HG03159 (cell line): ENCODE measurements around the gene NHSL1.
A peak's percentile ranks its signal among the peaks of the same experiment; 100 is the strongest.

ENCODE experiments used
- ATAC-seq: cut with Tn5 transposase; IDR thresholded peaks from one replicate; pipeline ENCODE4 v1.9.1; 2021; ENCODE audit warnings: mild to moderate bottlenecking, moderate library complexity; ENCODE audit not compliant: unreplicated experiment

The NHSL1 gene

DNA sequence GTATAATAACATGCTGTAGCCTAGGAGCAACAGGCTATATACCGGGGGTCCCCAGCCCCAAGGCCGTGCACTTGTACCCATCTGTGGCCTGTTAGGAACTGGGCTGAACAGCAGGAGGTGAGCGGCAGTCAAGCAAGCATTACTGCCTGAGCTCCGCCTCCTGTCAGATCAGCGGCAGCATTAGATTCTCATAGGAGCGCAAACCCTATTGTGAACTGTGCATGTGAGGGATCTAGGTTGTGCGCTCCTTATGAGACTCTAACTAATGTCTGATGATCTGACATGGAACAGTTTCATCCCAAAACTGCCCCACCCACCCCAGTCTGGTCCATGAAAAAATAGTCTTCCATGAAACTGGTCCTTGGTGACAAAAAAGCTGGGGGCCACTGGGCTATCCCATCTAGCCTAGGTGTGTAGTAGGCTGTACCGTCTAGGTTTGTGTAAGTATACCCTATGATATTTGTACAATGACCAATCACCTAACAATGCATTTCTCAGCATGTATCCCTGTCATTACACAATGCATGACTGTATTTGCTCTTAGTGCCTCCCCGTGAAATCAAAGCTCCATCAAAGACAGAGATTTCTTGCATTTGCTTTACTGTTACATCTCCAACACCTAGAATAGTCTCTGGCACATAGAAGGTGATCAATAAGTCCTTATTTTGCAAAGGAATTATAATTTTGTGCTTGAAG lies 30.8 kb downstream of the NHSL1 start:
- no peak for ATAC-seq

DNA sequence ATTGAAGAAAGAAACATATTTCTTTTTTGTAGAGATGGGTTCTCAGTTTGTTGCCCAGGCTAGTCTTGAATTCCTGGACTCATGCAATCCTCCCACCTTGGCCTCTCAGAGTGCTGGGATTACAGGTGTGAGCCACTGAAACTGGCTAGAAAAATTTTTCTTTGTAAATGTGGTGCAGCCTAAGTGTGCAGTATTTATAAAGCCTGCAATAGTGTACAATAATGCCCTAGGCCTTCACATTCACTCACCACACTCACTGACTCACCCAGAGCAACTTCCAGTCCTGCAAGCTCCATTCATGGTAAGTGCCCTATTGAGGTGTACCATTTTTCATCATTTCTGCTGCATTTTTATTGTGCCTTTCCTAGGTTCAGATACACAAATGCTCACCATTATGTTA lies 31.4 kb downstream of the NHSL1 start:
- ATAC-seq, result no peak

DNA sequence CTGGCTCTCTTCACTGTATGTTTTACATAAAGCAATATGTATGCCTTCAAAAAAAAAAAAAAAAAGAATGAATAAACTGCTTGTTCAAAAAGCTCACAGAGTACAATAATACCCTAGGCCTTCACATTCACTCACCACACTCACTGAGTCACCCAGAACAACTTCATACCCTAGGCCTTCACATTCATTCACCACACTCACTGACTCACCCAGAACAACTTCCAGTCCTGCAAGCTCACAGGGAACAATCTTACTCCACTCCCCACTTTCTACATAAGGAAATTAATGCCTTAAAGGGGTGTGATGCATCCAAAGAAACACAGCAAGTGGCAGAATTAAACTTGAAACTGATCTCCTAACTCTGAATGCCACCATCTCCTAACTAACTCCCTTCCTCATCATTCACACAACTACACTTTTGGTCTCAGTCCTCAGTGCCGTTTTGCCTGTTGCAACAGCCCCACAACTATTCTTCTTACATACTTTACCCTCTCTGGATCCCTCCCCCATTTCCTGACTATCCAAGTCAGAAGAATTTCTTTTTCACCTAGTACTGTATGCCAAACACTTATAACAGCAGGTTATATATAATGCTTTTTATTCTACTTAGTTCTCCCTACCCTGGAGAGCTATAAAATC lies 34.2 kb downstream of the NHSL1 start:
- no peak for ATAC-seq

DNA sequence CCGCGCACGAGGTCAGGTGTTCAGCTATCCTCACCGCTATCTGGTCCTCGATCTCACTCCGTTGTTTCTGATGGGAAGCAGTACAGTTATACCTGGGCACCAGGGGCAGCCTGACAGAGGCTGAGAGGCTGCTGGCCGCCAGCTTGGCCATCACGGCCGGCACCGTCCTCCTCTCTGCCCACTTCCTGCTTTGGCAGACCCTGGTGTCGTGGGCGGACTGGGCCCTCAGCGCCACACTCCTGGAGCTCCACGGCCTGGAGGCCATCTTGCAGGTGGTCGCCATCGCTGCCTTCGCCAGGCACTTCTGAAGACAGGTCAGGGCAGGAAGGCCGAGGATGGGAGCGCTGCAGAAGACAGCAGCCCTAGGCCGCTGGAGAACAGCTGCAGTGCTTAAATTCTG lies 35.2 kb downstream of the NHSL1 start:
- no peak for ATAC-seq

DNA sequence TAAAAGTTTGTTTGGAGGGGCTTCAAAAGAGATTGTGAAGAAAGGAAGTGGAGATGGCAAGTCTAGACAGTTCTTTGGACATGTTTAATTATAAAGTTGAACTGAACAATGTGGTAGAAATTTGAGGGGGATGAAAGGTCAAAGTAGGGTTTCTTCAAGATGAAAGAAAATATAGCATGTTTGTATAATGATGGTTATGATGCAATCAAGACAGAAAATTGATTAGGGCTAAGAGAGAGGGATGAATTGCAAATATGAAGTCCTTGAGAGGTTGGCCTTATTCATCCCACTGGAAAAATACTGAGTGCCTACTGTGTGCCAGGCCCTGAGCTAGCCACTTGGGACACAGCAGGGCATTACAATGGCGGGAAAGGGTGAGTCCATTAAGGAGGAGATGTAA lies 37.6 kb downstream of the NHSL1 start:
- ATAC-seq, result no peak

DNA sequence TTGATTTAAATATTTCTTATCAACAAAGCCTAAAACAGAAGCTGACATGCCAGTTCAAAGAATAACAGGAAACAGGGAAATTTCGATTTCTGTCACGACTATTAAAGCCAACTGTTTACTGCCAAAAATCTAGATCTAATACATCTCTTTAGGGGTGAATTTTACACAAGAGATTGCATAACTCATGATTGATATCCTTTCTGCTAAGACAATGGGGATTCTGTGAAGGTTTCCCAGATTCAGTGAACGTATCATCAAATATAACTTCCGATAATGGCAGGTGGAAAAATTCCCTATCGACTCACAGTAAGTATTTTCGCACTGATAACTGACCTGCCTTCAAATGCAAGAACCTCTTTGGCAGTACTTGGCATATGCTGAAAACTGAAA lies 42.9 kb downstream of the NHSL1 start:
- peak; percentile 9 for ATAC-seq

DNA sequence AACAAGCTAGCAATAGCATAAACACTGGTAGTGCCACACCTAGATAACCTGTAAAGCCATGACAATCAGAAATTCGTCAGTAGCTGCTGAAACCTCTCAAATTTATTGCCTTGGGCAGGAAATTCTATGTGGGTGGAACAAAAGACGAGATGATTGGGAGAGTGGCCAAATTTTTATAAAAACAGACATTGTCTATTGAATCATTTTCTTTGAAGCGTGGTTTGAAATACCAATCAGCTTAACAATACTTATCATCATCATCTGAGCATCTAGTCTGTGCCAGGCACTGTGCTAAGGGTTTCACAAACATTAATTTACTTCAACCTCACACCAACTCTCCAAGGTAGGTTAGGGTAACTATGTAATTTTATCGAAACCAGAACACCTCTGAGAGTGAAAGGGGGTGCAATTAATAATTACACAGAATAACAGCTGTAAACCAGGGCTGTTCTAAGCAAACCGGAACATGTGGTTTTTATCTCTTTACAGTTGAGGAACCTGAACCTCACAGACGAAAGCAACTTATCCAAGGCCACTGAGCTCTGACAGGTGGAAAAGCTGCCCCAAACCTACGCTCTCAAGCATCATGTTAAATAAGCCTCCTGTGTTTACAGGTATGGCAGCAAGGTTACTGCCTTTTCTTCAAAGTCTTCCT lies 43.4 kb downstream of the NHSL1 start:
- peak; percentile 98 for ATAC-seq

DNA sequence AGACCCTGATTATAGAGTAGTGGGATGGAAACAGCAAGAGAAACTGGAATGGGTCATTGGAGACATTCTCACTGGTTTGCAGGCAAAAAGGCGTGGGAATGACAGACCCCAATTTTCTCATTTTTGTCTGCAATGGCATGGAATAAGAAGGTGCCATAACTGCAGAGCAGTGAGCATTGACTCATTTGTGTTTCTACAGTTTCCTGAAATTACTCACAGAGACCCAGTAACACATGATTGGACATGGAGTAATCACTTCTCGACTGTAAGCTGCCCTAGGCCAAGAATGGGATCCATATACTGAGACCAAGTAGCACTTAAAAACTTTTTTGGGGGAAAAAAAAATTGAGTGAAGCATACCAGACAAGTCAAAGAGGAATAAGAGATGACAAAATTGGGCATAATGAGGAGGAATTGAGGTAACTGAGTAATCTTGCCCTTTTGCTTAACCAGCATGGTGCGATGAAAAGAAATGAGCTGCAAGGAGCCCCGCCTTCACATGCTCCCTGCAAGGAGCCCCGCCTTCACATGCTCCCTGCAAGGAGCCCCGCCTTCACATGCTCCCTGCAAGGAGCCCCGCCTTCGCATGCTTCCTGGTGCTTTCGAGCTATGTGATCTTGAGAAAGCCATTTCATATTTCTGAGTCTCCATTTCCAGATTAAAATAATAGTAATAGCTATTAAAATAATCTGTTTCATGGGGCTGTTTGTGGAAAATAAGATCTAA lies 44.1 kb downstream of the NHSL1 start:
- ATAC-seq, result no peak

DNA sequence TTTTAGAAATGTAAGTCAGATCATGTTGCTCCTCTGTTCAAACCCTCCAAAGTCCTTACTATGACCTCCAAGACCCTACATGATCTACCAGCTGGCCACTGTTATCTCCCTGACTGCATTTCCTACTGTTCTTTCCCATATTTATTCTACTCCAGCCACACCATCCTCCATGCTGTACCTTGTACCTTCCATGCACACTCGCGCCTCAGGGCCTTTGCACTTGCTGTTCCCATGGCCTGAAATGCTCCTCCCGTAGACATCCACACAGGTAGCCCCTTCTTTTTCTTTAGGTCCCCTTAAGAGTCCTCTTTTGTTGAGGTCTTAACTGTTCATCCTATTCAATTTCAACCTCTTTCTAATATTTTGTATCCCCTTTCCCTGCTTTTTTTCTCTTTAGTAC lies 48.3 kb downstream of the NHSL1 start:
- ATAC-seq, result no peak

DNA sequence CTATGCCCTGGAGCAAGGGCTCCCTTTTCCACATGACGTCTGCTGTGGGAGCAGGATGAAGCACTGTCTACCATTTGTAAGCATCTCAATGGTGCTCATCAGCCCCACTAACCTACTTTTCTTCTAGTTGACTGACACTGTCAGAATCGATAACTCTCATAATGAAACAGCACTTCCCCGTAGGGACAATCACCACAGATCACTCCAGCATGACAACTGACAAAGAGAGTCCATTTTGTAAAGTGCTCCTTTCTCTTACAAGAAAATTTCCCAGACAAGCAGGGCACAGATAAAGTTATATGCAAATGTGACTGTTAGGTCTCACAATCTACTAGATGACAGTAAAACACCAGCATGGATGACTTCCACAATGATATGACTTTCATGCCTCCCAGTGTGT lies 48.8 kb downstream of the NHSL1 start:
- ATAC-seq, result no peak

DNA sequence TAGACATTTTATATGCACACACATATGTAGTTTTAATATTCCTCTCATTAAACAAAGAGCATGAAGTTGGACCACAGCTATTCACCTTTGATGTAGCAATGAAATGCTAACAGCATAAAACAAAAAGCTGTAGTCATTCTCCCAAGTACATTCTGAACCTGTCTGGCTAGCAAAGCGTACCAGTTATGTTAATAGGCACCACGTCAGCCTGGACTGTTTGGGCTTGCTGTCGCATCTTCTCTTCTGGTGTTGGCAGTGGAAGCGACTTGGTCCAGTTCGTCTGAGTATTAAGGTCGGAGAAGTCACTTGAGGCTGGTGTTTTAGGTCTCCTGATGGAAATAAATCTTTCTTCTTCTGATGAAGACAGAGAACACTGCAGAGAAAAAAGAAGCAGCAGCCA lies 52.5 kb downstream of the NHSL1 start:
- ATAC-seq, result no peak

DNA sequence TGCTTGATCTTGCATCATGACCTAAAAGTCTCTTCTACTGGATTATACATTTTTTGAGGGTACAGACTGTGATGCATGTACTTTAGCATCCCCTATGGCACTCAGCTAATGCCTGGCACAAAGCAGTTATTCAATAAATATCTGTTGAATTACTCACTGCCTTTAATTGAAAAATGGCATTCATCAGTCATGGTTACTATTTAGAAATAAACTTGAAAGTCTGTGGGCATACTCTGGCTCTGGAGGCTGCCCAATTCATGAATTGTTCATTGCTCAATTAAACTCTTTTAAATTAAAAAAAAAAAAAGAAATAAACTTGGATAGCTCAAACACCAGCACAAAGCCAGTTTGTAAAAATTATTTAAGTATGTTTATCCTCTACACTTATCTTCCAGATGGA lies 55.3 kb downstream of the NHSL1 start:
- ATAC-seq, result no peak

DNA sequence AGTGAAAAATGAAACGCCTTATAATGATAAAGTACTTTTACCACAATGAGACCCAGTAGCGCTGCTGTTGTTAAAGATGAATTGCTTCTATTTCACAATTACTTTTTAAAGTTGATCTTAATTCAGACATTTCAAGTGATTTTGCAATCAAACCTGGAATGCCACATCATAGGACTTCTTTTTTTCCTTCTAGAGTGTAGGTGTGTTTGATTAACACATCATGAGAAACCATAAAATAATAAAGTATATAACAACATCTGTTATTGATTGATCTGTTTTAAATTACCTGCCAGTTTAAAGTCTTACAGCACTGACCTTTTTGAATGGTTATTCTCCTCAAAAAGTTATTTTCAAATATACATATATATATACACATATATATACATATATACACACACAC lies 56.6 kb downstream of the NHSL1 start:
- ATAC-seq, result no peak

DNA sequence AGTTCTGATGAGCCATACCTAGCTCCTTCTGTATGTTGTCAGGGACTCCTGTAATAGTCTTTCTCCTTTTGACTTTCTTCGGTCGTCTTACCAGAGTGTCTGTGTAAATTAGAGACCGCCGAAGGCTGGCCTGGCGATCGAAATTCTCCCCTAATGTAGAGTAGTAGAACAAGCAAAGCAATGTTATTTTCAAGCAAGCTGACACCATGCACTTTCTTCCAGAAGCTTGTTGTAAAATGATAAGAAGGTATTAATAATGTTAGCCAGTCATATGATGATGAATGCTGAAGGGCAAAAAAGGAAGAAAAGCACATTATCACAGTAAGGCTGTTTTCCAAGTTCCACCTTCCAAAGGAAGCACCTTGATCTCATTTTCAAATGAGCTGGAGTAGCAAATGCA lies 57.3 kb downstream of the NHSL1 start:
- no peak for ATAC-seq

DNA sequence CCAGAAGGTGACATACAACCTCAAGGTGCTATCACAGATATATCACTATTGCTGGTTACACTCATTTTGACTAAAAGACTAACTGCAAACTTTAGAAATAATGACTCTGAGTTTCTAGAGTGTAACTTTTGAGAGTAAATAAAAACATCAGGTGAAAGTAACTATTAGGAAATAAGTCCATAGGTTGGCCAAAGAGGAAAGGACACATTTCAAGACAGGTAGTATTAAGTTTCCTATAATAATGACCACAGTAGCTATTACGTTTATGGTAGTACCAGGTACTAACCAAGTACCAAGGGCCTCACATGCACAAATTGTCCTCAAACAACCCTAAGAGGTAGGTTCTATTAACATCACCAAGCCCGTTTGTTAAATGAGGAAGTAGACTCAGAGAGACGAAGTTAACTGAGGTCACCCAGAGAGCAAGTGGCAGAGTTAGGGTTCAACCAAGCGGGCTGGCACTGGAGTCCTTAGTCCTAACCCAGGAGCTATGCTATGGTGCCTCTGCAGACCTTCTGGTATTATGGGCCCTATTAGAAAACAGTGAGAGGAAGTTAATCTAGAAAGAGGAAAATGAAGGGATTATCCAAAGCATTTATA lies 58.4 kb downstream of the NHSL1 start:
- ATAC-seq, result no peak

DNA sequence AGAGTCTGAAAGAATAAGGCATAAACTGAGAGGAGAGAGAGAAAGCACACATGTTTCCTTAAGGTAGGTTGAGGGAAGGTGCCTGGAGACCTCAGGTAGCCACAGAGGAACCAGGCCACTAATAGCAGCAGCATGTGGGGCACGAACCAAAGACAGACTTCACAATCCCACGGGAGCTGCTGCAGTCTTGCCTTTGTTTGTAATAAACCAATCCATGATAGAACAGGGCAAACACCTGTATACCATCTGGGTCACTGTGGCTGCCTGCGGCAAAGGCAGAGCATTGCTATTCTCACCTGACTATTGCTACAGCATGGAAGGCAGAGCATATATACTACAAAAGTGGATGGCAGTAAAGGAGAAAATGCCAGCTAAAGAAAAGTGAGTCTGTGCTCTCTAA lies 59.0 kb downstream of the NHSL1 start:
- ATAC-seq, result no peak

DNA sequence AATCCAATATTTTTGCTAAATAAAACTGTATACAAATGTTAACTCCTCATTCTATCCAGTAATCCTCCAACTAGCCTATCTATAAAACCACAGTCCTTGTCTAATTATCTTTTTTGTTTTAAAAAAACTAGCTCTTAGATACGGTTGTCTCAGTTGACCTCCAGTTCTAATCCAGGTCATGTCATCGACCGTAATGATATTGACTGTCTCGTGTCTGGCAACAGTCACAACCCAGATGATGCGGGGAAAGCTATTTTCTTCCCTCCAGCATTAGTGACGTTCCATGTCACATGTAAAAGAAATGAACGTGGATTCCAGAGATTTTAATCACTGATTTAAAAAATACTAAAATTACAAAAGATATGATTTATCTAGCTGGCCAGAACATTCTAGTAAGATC lies 59.7 kb downstream of the NHSL1 start:
- no peak for ATAC-seq

DNA sequence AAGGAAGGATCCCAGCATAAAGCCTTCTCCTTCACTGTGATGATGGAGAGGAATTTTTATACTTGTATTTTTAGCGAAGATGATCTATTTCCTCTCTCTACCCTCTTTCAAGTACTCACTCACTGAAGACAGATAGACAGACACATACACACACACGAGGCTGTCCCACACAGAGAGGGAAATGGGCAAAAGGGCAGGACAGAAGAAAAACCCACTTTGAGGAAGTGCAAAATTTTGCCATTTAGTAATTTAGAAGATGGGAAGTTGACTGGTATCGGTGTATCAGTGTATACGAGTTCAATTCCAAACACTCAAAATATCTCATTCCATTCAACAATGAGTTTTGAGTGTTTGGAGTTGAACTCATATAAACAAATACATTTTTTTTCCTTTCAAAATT lies 64.4 kb downstream of the NHSL1 start:
- no peak for ATAC-seq

DNA sequence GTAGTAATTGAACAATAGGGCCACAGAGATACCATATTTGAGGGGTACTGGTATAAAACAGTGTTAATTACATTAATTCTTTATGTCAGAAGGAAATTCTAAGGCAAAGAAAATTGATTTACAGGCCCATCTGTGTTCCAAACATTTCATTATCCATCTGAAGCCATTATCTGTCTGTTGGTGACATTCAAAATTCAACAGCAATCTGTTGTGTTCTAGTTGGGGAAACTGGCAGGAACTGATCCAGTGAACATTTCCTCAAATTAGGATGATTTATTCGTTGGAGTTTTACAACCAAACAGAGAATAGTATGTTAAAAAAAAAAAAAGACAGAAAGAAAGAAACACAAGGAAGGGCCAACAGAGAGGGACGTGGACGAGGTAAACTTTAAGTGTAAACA lies 65.2 kb downstream of the NHSL1 start:
- ATAC-seq, result no peak

DNA sequence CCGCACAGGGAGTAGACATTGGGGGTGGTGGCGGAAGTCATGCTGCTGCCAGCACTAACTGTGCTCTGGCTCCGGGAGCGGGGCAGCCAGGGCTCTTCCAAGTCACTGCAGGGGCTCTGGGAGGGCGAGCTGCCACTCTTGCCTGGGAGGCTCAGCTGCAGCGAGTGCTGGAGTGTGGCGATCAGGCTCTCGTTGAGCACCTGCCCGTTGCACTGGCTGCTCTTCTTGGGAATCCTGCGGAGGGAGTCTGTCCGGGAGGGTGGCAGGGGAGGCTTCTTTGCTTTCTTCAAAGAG lies 67.3 kb downstream of the NHSL1 start:
- ATAC-seq, result no peak

DNA sequence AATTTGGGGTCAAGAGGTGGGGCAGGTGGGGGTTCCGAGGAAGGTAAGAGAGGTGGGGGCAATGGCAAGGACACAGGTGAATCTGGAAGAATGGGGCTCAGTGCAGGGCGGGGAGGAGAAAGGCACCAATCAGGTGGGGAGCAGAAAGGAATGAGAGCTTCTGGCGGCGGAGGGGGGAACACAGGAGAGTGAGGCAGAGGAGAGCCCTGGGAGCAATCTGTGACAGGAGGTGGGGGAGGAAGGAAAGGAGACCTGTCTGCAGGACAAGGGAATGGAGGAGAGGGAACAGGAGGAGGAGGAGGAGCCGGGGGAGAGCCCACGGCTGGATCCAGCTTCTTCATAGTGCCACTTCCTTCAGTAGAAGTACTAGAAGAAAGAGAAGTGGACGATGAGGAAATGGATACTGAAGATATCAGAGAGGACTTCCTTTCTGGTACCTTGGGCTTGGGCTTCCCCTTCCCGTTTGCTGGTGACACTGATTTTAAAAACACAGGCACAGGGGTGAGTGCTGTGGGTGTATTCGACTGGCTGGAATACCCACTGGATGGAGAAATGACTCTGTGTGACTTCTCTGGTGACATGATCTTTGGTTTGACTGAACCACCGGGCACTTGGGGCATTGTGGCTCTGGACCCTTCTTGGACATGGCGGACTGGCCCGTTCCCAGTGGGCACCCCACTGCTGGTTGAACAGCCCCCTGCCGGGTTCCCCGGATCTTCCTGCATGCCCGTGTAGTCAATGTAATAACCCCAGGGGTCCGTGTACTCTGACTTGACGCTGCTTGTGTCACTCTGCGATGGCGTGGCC lies 67.8 kb downstream of the NHSL1 start:
- ATAC-seq, result no peak
